ENCODE data around the gene TFF3.

Gene TFF3

GRCh38 chr21:42288962-42289361 lies 26.2 kb downstream of the TFF3 start:
- no peak for DNase-seq

DNA sequence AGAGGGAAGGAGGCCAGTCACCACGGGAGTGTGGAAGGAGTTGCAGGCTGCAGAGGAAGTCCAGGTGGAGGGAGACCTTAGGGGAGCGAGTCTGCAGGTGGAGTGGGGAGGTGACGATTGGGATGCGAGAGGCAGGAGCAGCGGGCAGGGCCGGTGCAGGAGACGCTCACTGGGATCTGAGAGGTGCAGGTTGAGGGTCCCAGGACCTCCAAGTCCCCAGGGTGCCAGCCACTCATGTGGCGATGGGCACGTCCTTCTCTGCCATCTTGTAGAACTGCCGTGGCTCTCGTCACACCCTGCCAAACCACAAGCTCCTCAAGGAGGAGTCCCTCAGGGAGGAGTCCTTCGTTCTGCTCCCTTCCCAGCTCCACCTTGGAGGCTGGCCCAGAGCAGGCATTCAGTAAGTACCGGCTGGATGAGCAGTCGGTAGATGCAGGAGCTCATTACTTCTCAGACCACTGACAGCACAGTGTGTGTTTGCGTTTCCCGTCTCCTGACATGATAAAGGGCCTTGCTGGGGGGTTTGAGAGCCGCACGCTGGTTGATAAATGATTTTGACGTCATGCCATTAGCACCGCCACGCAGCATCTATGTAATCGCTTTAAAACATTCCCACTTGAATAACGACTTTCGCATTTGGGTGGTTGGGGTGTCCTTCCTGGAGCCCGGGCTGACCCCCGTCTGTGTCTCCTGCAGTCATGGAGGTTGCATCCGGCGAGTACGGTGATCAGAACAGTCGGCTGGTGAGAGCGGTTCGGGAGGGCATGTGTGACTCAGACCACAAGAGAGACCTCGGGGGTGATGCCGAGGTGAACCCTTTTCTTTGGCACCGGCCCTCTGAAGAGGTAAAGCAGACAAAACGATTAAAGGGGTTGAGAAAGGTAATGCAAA lies 27.8 kb downstream of the TFF3 start:
- DNase-seq = no peak

DNA sequence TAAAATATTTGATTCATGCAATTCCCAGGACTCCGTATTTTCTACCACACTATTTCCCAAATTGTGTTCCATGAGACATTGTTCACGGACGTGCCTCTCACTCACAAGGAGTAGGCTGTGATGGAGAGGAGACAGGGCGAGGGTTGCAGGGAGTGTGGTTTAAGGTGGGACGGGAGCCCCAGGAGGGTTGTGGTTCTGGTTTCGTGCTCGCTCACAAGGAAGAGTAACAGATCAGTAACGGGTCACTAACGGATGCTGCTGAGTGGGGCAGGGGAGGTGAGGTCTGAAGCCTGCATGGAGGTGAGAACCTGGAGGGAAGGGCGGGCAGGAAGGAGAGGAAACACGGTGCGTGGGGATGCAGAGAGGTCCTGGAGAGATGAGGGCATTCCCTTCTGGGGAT lies 28.8 kb downstream of the TFF3 start:
- no peak for DNase-seq

DNA sequence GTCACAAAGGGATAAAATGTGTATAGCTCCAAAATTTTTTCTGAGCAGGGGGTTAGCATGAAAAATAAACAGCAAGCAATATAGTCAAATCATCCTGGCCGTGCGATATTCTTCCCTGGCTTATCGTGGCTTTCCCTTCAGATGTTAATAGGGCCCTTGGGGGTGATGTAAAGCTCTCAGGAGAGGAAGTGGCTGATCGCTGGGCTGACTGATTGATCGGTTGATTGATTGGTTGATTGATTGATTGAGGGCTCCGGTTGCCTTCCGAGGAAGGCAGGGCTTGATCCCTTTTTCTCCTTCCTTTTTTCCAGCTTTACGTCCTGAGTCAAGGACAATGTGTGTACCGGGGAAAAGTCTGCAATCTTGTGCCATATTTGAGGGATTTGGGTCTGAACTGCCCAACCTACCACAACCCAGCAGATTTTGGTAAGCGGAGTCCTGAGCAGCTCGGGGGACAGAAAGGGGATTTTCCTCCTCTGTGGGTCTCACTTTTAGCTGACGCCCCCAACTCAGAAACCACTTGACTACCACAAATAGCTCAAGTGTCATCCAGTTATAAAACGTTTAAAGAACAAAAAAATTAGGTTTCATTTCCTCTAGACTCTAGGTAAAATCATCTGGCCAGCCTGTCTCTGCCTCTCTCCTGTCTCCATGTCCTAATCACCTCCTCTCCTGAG lies 29.5 kb downstream of the TFF3 start:
- DNase-seq = no peak

GRCh38 chr21:42282715-42283114 lies 32.5 kb downstream of the TFF3 start:
- DNase-seq = no peak

DNA sequence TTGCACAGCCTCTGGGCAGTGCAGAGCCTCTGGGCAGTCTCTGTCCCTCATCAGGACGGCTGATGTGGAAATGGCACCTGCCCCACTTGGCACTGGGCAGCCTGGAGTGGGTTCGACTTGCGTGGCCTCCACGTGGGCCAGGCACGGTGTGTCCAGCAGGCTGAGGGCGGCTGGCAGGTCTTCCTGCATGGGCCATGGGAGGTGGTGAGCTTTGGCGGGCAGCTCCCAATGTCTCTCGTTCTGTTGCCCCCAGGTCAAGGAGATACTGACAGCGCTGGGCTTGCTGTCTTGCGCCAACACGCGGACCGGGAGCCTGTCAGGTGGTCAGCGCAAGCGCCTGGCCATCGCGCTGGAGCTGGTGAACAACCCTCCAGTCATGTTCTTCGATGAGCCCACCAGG lies 33.2 kb downstream of the TFF3 start:
- no peak for DNase-seq

GRCh38 chr21:42281181-42281680 lies 34.0 kb downstream of the TFF3 start:
- no peak for DNase-seq

GRCh38 chr21:42280356-42281180 lies 34.6 kb downstream of the TFF3 start:
- DNase-seq = no peak

DNA sequence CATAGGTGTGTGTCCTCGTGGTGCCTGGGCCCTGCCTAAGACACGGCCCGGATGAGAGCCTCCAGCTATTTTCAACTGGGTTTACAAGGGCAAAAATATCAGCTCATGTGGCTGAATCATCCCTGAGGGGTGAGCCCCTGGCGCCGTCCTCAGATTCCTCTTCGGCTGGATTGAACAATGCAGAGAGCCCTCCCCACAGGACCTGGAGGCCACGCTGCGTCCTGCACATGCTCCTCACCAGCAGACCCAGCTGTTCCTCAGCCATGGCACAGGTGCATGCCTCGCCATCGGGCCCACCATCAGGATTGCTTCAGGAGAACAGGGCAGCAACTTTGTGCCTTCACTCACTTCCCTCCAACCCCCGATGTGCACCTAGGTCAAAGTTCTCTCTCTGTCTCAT lies 35.3 kb downstream of the TFF3 start:
- DNase-seq = no peak

GRCh38 chr21:42279341-42279871 lies 35.8 kb downstream of the TFF3 start:
- DNase-seq = no peak

DNA sequence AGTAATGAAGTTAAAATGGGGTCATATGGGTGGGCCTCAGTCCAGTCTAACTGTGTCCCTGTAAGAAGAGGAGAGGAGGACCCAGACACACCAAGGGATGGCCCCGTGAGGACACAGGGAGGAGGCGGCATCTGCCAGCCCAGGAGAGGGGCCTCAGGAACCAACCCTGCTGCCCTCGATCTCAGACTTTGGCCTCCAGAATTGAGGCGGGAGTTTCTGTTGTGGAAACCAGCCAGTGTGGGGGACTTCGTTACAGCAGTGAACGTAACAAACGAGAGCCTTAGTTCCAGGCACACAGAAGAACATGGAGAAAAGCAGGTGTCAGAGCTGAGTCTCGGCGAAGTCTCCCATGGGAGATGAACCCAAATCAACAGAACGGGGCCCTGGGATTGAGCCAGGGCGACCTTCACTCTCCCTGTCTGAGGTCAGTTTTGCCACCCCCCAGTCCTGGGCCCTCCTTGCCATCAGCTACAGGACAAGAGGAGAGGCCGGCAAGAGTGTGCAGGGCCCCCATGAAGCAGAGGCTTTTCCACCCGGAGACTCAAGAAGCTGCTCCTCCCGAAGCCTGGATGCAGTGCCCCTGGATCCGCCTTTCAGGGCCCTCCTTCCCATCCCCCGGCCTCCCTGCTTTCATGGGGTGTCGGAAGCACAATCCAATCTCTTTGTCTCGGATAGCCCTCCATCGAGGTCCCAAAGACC lies 36.6 kb downstream of the TFF3 start:
- no peak for DNase-seq

- no peak for DNase-seq
These were observed 37.6 kb downstream of the TFF3 start for GRCh38 chr21:42277593-42277992.

DNA sequence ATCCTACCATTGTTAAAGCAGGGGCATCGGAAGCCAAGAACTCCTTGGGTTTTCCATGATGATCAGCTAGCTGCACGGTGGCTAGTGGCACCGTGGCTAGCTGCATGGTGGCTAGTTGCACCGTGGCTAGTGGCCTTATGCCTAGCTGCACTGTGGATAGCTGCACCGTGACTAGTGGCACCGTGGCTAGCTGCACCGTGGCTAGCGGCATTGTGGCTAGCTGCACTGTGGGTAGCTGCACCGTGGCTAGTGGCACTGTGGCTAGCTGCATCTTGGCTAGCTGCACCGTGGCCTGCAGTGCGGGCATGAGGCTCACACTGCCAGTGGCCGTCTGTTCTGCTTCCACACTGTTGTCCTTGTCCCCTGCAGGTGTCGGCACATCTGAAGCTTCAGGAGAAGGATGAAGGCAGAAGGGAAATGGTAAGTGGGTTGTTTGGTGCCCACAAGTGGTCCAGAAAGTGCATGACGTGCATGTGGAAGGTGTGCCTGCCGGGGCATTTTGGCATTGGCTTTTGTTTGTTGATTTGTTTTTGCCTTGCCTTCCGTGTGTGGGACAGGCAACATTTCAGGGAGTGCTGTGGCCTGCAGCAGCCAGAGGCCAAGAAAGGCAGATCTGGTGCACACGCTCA lies 38.6 kb downstream of the TFF3 start:
- DNase-seq = no peak

- no peak for DNase-seq
These were observed 39.1 kb downstream of the TFF3 start for GRCh38 chr21:42276076-42276475.

- DNase-seq = no peak
These were observed 42.1 kb downstream of the TFF3 start for GRCh38 chr21:42272984-42273600.

- no peak for DNase-seq
These were observed 42.9 kb downstream of the TFF3 start for GRCh38 chr21:42272109-42272962.

DNA sequence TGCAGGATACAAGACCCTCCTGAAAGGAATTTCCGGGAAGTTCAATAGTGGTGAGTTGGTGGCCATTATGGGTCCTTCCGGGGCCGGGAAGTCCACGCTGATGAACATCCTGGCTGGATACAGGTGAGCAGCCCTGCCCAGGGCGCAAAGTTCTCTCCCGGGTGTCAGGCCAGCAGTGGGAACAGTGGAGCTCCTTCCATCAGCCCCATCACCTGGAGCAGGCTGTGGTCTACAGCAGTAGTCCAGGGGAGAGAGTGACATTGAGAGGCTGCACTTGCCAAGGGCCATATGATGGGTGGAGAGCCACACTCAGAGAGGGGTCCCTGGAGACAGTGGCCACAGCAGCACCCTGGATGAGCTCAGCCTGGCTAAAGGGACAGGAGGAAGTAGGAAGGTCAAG lies 44.1 kb downstream of the TFF3 start:
- no peak for DNase-seq

GRCh38 chr21:42269386-42269785 lies 45.8 kb downstream of the TFF3 start:
- DNase-seq = no peak

- DNase-seq = no peak
These were observed 48.1 kb downstream of the TFF3 start for GRCh38 chr21:42266971-42267556.

All from inflammatory macrophage (primary cell).